HEK293 (cell line): ENCODE data around the gene LXN.

ENCODE experiments used
- ZNF114 ChIP-seq: fragments of 450-650 bp; formaldehyde crosslinking; IDR thresholded peaks from 2 replicates; pipeline ENCODE4 v1.5.0; 2017; ENCODE audit warnings: missing biosample characterization, missing genetic modification characterization
- ZNF416 ChIP-seq: fragments of 450-650 bp; formaldehyde crosslinking; IDR thresholded peaks from 2 replicates; pipeline ENCODE4 v1.5.1; 2016; ENCODE audit warnings: missing biosample characterization, missing genetic modification characterization

DNA sequence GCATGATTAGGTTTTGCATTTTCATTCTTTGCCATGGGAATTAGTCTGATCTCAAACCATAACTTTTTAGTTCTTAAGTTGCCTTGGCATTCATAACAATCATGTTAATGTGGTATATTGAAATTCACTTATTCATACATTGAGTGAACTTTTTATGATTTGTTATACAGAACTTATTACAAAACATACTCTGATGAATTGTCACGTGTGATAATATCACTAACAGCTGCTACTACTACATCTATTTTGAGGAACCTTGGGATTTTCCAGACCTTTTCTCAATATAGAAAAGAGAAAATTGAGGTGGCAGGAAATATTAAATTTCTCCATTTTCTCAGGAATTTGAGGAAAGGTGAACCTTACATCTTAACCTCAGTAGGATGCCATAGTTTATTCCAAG lies 9.2 kb downstream of the LXN start:
- TF ChIP-seq ZNF114 (tag by site-specific recombination) (no peak), ZNF416 (tag by site-specific recombination) (no peak)
